Measurements from ENCODE around the gene TBC1D2.
"Not testable (repeated sequence)": the region's sequence is repeated elsewhere in the genome, so short reads cannot be mapped to it uniquely, and the experiment has no call there.

TBC1D2 gene, protein sequence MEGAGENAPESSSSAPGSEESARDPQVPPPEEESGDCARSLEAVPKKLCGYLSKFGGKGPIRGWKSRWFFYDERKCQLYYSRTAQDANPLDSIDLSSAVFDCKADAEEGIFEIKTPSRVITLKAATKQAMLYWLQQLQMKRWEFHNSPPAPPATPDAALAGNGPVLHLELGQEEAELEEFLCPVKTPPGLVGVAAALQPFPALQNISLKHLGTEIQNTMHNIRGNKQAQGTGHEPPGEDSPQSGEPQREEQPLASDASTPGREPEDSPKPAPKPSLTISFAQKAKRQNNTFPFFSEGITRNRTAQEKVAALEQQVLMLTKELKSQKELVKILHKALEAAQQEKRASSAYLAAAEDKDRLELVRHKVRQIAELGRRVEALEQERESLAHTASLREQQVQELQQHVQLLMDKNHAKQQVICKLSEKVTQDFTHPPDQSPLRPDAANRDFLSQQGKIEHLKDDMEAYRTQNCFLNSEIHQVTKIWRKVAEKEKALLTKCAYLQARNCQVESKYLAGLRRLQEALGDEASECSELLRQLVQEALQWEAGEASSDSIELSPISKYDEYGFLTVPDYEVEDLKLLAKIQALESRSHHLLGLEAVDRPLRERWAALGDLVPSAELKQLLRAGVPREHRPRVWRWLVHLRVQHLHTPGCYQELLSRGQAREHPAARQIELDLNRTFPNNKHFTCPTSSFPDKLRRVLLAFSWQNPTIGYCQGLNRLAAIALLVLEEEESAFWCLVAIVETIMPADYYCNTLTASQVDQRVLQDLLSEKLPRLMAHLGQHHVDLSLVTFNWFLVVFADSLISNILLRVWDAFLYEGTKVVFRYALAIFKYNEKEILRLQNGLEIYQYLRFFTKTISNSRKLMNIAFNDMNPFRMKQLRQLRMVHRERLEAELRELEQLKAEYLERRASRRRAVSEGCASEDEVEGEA

DNA sequence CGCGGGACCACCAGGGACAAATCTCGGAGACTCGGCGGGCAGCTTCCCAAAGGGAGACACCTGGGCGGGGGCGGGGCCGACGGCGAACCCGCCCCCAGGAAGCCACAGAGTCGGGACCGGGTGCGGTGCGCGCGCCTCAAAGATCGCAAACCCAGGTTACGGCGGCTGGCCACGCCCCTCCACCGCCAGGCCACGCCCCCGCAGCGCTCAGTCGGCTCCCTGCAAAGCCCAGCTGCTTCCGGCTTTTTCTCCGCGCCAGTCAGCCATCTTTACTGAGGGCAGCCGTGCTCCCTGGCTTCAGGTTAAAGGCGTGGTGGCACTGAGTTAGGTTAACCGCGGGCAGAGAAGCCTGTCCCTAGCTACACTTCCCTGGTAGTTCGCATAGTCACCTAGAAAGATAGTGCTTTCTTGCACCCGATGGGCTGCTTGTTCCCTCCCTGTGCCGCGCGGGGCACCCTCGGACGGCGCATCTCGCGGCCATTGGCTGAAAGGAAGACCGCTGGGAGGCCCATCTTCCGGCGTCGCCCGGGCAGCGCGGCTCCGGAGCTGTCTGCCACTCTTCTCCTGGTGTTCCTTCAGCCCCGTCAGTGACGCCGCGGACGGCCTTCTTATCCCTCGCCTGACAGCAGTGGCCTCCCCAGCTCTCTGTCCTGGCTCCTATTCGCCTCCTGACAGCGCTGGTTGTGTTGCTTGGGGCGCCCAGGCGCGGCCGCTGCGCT lies at the start of gene TBC1D2:
Gene TBC1D2 (minus strand): TSS at position 72 of the 719 bp plus-strand sequence. CDS start 108 bp downstream, outside the sequence.
- peak; percentile 73 for DNase-seq

DNA sequence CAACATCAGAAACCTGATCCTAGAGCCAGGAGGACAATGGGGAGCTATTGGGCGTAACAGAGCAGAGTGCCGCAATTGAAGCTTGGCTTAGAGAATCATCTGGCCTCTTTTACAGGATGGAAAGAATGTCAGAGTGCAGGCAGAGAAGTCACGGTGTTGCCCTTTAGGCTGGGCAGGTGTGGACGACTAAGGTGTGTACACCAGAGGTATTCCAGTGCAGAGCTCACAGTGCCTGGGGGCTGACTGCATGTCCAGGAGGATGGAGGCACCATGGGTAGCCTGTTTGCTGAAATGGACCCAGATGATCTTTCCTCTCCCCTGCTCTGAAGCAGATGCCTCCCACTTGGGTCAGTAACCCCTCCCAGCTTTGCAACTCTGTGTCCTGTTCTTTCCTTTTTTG lies 48.9 kb upstream of the TBC1D2 start:
- DNase-seq, result no peak

DNA sequence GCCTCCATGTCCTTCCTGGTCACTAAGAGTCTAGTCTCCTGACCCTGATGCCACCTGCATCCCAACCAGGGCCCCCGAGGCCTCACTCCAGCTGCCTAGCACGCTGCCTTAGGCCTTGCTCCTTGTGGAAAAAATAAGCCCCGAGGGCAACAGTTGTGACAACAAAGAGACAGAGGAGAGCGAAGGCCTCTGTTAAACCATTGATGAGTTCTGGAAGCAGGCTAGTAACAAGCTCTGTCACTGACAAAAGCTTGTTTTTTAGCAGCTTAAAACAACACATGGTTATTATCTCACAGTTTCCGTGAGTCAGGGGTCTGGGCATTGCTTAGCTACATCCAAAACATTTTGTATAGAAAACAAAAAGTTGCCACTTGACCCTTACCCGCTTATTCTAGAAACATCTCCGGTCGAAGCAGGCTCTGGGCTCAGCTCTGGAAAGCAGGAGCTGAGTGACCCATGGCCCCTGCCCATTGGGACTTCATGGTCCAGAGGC lies 48.2 kb upstream of the TBC1D2 start:
- DNase-seq, result no peak

DNA sequence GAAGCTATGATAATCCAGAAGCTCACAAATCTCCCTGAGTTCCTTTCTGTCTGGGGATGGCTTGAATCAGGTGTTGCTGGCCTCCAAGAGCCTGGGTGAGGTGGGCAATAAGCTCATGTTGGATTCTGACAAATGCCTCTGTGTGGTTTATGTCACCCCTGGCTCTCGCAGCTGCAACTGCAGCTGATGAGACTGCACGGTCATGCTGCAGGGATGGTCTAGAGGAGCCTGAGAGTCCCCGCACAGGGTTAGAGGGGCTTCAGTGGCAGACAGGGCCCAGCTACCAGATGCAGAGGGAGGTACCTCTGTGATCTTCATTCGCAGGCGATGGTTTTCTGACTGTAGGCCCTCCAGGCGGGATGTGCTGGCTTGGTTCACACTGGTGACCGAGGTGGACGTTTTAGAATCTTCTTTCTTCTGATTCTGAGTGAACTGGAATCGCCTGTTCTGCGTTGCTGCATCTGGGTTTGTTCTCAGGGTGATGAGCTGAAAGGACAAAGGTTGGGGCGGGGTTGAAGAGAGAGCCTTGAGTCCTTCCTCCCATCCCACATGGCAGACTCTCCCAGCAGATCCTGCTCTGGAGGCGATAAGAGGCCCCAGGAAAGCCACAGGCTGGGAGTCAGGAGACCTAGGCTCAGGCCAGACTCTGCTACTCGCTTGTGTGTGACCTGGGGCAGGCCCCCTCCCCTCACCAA lies 47.6 kb upstream of the TBC1D2 start:
- no peak for DNase-seq

DNA sequence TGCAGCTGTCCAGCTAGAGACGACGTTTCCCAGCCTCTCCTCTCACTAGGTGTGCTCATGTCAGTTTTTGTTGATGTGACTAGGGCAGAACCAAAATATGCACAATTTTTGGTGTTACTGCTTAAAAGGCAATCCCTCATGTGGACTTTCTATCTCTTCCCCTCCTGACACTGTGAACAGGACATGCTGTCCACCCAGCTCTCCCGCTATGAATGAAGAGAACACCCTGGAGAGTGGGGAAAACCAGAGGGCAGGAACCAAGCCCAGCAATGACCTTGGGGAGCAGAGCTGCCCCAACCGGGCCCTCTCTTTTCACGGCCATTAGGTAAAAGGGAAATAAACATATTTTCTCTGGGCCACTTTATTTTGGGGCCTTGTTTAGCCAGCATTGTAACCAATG lies 46.7 kb upstream of the TBC1D2 start:
- DNase-seq, result no peak

DNA sequence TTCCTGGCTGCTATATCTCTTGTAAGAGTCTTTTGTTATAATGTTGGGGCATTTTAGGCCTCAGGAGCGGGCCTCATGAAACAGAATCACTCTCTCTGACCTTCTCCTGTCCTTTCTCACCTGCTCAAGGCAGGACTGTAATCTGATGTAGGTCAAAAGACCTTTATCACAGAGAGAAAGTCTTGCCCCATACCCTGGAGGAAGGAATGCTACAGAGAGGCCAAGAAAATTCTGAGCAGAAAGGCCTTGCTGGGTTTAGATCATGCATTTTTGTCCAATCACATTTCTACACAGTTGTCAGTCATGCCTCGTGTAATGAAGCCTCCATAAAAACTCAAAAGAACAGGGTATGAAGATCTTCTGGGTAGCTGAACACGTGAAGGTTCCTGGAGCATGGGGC lies 45.2 kb upstream of the TBC1D2 start:
- no peak for DNase-seq

DNA sequence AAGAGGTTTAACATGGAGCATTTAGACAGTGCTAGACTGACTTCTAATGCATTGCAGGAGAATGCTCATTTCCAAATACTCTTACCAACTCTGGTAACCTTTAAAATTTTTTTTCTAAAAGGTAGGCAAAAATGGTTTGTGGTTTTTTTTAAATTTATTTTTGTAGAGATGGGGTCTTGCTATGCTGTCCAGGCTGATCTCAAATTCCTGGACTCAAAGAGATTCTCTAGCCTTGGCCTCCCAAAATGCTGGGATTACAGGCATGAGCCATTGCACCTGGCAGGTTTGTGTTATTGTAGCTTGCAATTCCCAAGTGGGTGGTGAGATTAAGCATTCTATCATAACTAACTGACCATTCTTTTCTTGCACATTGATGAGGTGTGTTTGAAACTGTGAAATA lies 43.0 kb upstream of the TBC1D2 start:
- DNase-seq, result no peak

DNA sequence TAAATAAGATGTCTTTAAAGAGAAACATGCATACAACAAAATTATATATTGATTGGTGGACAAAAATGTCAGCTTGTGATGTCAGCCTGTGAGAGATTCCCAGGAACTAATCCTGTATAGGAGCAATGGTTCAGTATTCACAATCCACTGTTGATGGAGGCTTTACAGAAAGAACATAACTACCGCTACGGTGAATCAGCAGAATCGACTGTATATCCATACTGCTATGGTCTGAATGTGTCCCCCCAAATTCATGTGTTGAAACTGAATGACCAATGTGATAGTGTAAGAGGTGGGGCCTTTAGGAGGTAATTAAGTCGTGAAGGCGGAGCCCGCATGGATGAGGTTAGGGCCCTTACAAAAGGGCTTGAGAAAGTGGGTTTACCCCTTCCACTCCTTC lies 40.4 kb upstream of the TBC1D2 start:
- DNase-seq, result no peak

DNA sequence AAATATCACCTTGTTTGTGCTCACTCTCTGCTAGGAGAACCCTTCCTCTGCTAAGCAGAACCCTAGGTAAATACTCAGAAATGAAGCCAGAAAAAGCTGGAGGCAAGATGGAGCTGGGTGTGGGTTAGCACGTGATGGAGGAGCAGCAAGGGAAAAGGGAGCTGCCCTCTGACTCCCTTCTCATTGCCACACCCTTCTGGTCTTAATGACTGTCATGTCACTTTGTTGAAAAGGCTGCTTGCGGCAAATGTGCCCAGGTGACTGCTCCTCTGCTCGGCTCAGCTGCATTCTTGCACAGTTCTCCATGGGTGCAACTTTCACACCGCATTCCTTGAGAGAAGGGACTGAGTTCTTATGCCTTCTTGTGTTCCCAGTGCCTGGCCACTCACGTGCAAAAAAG lies 36.4 kb upstream of the TBC1D2 start:
- DNase-seq, result no peak

DNA sequence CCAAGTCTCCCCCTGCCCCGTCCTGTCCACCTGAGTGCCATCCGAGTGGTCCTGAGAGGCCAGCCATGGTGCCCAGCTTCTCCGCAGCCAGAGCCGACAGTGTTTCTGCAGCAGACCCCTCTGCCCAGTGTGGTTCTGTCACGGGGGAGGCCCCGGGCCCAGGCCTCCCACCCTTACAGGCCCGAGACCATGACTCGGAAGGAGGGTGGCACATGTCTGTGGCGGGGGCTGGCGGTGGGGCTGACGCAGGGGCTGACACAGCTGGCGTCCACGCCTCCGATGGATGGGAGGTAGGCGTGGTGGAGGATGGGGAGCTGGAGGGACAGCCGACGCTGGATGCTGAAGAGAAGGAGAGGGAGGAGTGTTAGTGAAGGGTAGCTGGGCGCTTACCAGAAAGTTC lies 35.0 kb upstream of the TBC1D2 start:
- DNase-seq, result no peak

DNA sequence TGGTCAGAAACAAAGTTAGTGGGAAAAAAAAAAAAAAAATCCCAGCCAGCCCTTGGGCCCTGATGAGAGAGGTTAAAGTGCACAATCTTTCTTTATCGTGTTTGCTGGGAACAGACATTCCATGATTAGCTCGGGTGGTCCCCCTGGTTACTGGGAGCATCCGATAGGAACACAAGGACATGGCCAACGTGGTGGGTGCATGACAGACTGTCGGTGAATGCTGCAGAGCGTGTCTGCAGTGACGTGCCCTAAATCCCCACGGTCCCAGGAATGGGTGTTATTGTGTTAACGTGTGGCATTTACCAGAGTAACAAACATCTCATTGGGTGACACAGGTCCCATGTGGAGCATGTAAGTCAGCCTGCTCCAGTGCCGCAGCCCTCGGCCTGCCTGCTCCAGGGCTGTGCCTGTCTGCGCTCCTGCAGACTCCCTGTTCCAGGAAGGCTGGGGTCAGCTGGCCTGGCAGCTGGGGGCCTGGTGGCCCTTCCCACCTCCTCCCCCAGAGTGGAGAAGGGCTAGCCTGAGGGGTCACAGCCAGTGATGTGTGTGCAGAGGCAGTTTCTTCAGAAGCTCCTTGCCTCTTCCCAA lies 34.3 kb upstream of the TBC1D2 start:
- DNase-seq, result no peak

DNA sequence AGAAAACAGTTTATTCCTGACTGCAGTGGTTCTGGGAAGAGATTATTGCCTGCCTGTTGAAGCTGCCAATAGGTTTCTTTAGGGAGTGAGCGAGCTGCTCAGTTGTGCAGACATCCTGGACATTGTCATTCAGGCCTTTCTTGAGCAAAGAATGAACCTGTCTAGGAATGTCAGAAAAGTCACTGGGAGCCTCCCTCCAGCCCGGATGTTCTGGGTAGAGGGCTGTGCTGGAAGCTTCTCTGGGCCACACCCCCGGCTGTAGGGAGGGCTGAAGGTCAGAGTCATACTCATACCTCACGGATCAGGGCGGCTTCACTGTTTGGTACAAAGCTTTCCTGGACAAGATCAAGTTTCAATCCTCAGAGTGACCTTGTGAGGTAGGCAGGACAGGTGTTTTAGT lies 33.4 kb upstream of the TBC1D2 start:
- no peak for DNase-seq

DNA sequence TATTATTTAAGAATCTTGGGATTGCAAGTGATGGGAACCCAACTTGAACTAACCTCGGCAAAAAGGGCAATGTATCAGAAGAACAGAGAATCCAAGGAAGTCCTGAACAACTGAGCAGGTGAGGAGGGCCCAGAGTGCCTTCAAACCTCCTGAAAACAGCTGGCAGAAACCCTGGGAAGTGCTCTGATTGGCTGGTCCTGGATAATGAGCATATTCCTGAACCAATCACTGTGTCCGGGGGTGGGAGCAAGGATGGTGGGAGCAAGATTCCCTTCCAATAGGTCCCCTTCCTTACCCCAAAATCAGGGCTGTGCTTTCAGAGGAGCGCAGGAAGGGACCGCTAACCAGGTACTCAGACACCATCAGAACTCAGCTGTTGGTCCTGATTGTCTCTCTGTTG lies 31.9 kb upstream of the TBC1D2 start:
- DNase-seq, result no peak

DNA sequence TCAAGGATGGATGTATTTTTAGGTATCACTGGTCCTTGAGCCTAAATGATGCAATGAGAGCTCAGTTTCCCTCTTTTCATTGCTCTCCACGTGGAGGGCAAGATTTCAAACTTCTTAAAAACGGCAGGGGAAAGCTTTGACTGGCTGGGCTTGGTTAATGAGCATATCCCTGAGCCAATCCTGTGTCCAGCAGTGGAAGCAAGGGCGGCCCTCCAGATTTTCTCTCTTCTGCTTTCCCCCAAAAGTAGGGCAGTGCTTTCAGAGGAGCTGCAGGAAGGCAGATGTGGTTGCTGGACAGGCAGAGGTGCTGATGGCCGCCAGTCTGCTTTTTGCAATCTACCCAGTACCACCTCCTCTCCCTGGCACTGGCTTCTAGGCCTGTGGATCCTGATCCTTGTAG lies 30.0 kb upstream of the TBC1D2 start:
- DNase-seq, result no peak

DNA sequence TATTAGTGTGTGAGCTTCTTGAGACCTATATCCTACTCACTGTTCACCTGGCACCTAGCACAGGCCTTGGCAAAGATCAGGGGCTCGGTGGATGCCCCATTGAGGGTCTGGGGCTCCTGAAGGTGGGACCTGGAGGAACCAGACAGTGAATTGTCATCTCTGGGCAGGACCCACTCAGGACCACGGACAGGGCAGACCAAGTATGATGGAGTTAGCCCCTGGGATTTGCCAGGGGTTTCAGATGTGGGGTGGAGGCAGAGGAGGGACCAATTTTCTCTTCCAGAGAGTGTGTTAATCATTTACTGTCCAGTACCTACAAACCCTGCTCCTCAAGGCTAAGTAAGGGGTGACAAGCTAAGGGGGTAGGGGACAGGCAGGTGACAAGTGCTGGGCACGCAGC lies 29.3 kb upstream of the TBC1D2 start:
- no peak for DNase-seq

DNA sequence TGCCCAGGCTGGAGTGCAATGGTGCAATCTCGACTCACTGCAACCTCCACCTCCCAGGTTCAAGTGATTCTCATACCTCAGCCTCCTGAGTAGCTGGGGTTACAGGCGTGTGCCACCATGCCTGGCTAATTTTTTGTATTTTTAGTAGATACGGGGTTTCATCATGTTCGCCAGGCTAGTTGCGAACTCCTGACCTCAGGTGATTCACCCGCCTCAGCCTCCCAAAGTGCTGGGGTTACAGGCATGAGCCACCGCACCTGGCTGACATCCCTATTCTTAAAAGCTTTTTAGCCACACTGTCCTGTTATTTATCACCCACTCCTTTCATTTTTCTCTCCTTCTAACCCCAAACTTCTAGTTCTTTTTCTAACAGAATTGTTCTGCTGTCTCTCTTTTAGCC lies 27.7 kb upstream of the TBC1D2 start:
- DNase-seq, result not testable (repeated sequence)

DNA sequence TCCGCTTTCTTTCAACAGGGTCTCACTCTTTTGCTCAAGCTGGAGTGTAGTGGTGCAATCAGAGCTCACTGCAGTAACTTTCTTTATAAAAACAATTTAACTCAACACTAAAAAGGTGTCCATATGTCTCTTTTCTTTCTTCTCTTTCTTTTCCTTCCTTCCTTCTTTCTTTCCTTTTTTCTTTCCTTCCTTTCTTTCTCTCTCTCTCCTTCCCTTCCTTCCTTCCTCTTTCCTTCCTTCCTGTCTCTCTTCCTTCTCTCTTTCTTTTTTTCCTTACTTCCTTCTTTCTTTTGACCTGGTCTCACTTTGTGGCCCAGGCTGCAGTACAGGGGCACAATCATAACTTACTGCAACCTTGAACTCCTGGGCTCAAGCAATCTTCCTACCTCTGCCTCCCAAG lies 25.8 kb upstream of the TBC1D2 start:
- no peak for DNase-seq

DNA sequence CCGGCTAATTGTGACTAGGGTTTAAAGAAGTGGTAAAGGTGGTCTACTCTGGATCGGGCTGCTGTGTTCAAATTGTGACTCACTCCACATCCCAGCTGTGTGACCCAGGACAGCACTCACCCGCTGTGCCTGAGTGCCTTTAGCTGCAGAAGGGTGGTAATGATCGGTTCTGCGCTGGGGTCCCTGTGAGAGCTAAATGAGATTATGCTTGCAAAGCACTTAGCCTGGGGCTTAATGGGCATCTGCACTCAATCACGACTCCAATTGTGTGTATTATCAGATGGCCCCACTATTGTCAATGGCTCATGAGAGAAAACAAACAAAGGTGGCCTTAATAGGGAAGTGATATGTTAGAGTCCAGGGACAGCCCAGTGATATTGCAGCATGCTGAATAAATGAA lies 25.1 kb upstream of the TBC1D2 start:
- no peak for DNase-seq

DNA sequence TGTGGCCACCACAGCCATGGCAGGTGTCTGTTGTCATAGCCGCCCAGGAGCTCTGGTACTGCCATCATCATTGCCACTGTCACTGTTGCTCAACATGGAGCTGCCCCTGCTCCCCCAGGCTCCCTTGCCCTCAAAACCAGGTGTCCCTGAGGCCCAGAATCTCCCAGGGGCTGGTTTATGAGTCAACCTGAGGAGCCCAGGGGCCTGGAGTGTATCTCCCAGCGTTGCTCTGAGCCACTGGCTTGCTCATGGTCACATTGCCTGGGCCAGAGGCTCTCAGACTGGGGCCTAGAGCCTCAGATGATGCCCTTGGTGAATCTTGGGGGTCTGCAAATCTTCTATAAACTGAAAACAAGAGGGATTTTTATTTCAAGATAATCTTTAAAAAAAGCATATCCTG lies 24.7 kb upstream of the TBC1D2 start:
- no peak for DNase-seq

DNA sequence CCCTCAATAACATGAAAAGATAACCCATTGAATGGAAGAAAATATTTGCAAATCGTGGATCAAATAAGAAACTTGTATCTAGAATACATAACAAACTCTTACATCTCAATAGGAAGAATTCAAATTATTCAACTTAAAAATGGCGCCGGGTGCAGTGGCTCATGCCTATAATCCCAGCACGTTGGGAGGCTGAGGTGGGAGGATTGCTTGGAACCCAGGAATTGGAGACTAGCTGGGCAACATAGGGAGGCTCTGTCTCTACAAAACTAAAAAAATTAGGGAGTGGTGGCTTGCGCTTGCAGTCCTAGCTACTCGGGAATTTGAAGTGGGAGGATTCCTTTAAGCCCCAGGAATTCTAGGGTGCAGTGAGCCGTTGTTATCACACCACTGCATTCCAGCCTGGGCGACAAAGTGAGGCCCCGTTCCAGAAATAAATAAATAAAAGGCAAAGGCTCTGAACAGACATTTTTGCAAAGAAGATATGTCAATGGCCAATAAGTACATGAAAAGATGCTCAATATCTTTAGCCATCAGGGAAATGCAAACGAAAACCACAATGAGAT lies 21.5 kb upstream of the TBC1D2 start:
- DNase-seq, result no peak

DNA sequence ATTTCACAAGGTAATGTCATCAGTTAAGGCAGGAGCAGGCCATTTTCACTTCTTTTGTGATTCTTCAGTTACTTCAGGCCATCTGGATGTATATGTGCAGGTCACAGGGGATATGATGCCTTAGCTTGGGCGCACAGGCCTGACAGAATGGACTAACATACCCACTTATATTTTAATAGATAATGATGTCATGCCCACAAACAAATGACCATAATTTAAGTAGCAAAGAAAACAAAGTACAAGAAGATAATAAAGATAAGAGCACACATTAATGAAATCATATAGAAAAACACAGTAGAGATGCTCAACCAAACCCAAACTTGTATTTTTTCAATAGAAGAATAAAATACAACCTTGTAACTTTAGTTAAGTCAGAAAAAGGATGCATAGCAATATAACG lies 19.7 kb upstream of the TBC1D2 start:
- no peak for DNase-seq

DNA sequence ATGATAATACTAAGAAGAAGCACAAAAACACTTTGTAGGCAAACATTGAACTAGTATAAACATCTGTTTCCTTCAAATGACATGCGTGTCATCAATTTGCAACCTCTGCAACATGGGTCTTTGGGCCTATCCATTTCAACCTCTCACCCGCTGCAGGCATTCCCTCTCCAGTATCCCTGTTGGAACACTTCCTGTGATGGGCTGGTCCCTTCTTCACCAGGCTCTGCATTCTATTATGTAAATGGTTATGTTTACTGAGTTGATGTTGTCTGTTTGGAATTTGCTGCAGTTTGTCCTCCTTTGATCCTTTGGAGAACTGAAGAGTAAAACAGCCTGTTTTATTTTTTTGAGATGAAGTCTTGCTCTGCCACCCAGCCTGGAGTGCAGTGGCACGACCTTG lies 16.6 kb upstream of the TBC1D2 start:
- no peak for DNase-seq
